K562 (cell line): ENCODE measurements around the gene RUNX1. TPM values are rescaled to one million over a fixed set of nuclear protein-coding genes. Genes with fewer than 3 reads are reported as not detected.

ENCODE experiments used
- ARHGAP35 ChIP-seq: fragments of 450-650 bp; IDR thresholded peaks from 2 replicates; pipeline ENCODE4 v1.6.1; 2018; ENCODE audit not compliant: partially characterized antibody
- ATF2 ChIP-seq: sonication (generic); formaldehyde crosslinking; IDR thresholded peaks from 2 replicates; pipeline ENCODE4 v1.8.1; 2022; ENCODE audit warnings: missing genetic modification reagents
- E2F5 ChIP-seq: sonication (generic); formaldehyde crosslinking; IDR thresholded peaks from 2 replicates; pipeline ENCODE4 v1.8.0; 2022; ENCODE audit warnings: mild to moderate bottlenecking, missing genetic modification reagents
- PBX2 ChIP-seq, 2 experiments: IDR thresholded peaks in 1 of 2; conservative IDR thresholded peaks in 1 of 2; 2 replicates each; pipeline ENCODE4 v1.6.1; 2016; ENCODE audit warnings: low read depth in 2 of 2, mild to moderate bottlenecking in 1 of 2, missing compliant biosample characterization in 1 of 2, missing genetic modification characterization in 1 of 2, moderate library complexity in 1 of 2
- POLR2AphosphoS5 ChIP-seq: IDR thresholded peaks from 2 replicates; pipeline ENCODE4 v1.6.1; 2011; ENCODE audit warnings: mild to moderate bottlenecking, low read depth, low read length, moderate library complexity; ENCODE audit not compliant: control insufficient read depth, insufficient read depth
- POLR2H ChIP-seq: IDR thresholded peaks from 2 replicates; pipeline ENCODE4 v1.6.1; 2016; ENCODE audit warnings: missing genetic modification characterization, low read depth, mild to moderate bottlenecking, control low read depth, missing compliant biosample characterization, moderate library complexity
- RREB1 ChIP-seq: fragments of 250-450 bp; sonication (Bioruptor Pico); IDR thresholded peaks from 2 replicates; pipeline ENCODE4 v1.4.0; 2020
- STAT5A ChIP-seq: IDR thresholded peaks from 2 replicates; pipeline ENCODE4 v1.6.1; 2012; ENCODE audit warnings: low read length, inconsistent platforms, borderline replicate concordance
- ZC3H8 ChIP-seq: fragments of 450-650 bp; IDR thresholded peaks from 2 replicates; pipeline ENCODE4 v1.6.1; 2017
- ZNF263 ChIP-seq: sonication (generic); formaldehyde crosslinking; IDR thresholded peaks from 2 replicates; pipeline ENCODE4 v1.8.0; 2022; ENCODE audit warnings: mild to moderate bottlenecking, missing genetic modification reagents, borderline replicate concordance
- ZNF551 ChIP-seq: fragments of 250-450 bp; sonication (Bioruptor Pico); IDR thresholded peaks from 2 replicates; pipeline ENCODE4 v1.5.0; 2021; ENCODE audit warnings: mild to moderate bottlenecking, moderate library complexity
- polyA plus RNA-seq, 8 experiments: library from polyadenylated mRNA; depleted of rRNA in 4 of 8; stranded (reverse) in 5 of 8; unstranded in 3 of 8; fragments of >200 nt; fragmentation: Nextera tagmentation in 2 of 8; fragmentation: Illumina TruSeq in 1 of 8; extraction: Ambion mirVana in 2 of 8; extraction: Trizol in 1 of 8; gene quantifications; 2 replicates each; pipeline versions ENCODE4 v1.2.1 to v1.2.3, GENCODE V29; 2011 to 2014; ENCODE audit warnings: inconsistent platforms in 1 of 8, missing spikeins in 1 of 8
- total RNA-seq, 7 experiments: library from RNA; depleted of rRNA in 6 of 7; stranded (reverse); fragments of >200 nt in 6 of 7; fragmentation: Illumina TruSeq in 2 of 7; extraction: Trizol in 2 of 7; gene quantifications; 2 replicates each; pipeline versions ENCODE4 v1.2.1 to v1.2.3, GENCODE V29; 2011 to 2021; ENCODE audit warnings: low replicate concordance in 1 of 7

Gene RUNX1
- total and polyA plus RNA-seq, 9 of the 15 experiments (the other 6 are each of a cell fraction or from before 2014, with no cell fraction given) = 2.2 to 68.6 (median 17.8) TPM

GRCh38 chr21:34887725-34888568, 161.2 kb downstream of the RUNX1 start (continued):
- TF ChIP-seq PBX2 (CRISPR knock-in tag; IDR thresholded peaks at IDR 0.05; ENCODE audit: low read depth) (no peak), PBX2 (tag; conservative IDR thresholded peaks at IDR 0.05; ENCODE audit: low read depth) (no peak), POLR2H (tag) (no peak), E2F5 (CRISPR knock-in tag) (no peak), ZNF263 (CRISPR knock-in tag) (peak; percentile 80), ZNF551 (CRISPR knock-in tag) (no peak), POLR2AphosphoS5 (no peak), STAT5A (no peak; the same call in 1 of the 2 replicates), ARHGAP35 (no peak), RREB1 (0 out of 2 replicates have a peak, but pooled peaks have one; percentile 7), ZC3H8 (no peak), ATF2 (no peak)
